Activated CD8-positive, alpha-beta memory T cell treated with anti-CD3 and anti-CD28 coated beads, Interleukin-2, amount 50 U/mL, for 24 hours (primary cell): ENCODE results near the gene RAPGEF2.

Experiments used
- DNase-seq: peaks from one replicate; pipeline ENCODE4 v3.0.0-alpha.2; 2020; ENCODE audit errors: extremely low read depth

Gene RAPGEF2

DNA sequence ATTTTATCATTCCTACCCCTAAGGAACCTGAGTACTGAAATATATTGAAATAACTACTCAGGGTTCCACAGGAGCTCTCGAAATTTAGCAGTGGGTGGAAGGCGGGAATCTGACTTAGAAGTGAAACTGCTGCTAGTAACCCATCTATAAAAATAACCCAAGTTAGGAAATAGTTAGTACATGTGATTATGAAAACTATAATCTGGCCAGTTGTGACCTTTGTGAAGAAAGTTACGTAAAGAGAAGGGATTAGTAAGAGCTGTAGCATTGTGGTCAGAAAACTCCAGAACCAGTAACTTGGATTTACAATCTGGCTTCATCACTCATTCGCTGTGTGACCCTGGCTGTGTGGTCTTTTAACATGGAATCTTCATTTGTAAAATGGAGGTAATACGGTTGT, 175.5 kb downstream of the RAPGEF2 start:
- no peak for DNase-seq

GRCh38 chr4:159279084-159279483, 176.2 kb downstream of the RAPGEF2 start:
- DNase-seq: no peak

DNA sequence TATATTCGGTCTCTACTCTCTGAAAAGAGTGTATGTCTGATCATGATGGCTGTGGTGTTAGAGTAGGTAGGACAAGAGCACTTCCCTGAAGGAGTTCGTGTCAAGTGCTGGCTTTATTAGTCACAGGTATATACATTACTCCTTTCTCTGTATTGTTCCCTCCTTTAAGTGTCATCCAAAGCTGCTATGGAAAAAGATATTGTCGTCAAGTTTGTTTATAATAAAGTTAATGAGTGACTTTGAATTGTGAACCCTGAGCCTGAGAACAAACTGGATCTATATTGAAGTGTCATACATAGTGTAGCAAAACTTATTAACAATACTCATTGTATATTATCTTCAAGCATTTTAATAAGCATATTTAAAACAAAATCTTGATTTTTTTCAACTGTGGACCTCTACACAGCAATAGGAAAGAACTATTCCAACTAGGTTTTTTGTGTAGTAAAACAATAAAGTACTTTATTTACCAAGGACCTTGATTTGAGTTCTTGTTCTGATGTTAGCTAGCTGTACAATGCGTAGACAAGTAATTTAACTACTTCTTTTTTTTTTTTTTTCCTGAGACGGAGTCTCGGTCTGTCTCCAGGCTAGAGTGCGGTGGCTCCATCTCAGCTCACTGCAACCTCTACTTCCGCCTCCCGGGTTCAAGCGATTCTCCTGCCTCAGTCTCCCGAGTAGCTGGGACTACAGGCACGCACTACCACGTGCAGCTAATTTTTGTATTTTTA, 177.7 kb downstream of the RAPGEF2 start:
- no peak for DNase-seq

DNA sequence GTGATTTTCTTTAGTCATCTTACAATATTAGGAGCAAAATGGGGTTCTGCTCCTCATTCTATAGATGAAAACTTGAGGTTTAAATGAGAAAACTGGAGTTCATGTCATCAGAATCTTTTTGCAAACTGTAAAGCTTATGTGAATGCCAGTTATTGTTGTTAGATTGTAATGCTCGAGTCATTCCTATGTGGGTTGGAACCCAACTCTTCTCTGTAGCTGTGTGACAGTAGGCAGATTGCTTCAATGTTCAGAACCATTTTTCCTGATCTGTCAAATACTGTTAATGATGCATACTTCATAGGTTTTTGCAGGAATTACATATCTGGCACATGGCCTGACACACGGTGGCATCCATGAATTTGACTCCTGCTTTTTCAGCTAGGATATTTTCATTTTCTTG, 178.9 kb downstream of the RAPGEF2 start:
- DNase-seq: no peak

GRCh38 chr4:159282329-159282728, 179.4 kb downstream of the RAPGEF2 start:
- DNase-seq: no peak

GRCh38 chr4:159282944-159283343, 180.1 kb downstream of the RAPGEF2 start:
- DNase-seq: no peak

DNA sequence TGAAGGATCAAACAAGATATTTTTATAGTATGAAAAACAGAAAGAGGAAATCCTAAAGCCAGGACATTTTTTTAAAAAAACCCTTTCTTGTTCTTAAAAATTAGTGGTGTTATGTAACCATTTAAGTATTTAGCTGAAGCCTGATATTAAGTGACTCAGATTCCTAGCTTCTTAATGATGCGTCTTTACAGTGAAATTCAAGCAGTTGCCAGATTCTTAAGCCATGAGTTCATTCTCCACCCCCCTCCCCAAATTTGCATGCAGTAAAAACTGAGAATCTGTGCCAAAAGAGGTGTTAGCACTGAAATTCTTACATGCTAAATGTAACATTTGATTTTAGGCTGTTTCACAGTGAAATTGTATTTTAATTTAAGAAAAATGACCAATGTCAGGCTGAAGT, 180.8 kb downstream of the RAPGEF2 start:
- no peak for DNase-seq

GRCh38 chr4:159284113-159284512, 181.2 kb downstream of the RAPGEF2 start:
- DNase-seq: no peak

DNA sequence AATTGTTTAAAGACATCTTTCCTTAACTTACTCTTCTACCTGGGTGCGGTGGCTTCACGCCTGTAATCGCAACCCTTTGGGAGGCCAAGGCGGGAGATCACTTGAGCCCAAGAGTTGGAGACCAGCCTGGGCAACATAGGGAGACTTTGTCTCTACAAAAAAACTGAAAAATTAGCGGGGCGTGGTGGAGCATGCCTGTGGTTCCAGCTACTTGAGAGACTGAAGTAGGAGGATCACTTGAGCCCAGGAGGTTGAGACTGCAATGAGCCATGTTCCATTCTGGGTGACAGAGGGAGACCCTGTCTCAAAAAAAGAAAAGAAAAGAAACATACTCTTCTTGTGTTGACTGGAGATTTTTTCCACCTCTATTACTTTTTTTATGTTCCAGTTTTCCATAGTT, 181.9 kb downstream of the RAPGEF2 start:
- no peak for DNase-seq

- no peak for DNase-seq
These were observed 184.9 kb downstream of the RAPGEF2 start for GRCh38 chr4:159287767-159288166.

- no peak for DNase-seq
These were observed 186.8 kb downstream of the RAPGEF2 start for GRCh38 chr4:159289682-159290081.

DNA sequence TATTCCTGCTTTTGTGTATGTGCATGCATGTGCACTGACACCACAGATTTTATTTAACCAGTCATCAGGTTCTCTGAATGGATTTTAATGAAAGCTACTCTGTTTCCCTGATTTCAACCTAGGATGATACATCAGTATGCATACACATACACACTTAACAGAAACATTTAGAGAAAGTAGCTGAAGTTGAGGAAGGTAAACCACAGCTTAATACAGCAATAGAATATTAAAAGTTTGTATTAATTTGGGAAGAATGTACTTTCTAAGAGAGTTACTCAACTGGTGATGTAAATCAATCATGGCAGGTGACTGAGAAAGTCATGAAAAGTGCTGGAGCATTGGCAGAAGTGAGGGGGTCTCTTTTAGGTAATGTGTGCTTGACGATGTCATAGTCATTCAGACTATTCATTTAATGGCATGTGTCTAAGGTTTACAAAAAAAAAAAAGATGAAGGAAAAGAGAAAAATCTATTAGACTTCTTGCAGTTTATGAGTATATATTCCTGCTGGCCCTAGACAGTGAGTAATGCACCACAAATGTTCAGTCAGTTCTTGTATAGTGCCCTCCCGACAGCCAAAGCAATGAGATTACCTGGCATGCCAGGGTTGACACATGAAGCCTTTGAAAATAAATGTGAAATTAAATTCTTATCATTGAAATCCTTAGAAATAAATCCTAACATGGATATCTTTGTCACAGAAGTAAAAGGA, 187.6 kb downstream of the RAPGEF2 start:
- no peak for DNase-seq

- DNase-seq: no peak
These were observed 188.3 kb downstream of the RAPGEF2 start for GRCh38 chr4:159291176-159291575.

- DNase-seq: no peak
These were observed 189.4 kb downstream of the RAPGEF2 start for GRCh38 chr4:159292137-159292896.

DNA sequence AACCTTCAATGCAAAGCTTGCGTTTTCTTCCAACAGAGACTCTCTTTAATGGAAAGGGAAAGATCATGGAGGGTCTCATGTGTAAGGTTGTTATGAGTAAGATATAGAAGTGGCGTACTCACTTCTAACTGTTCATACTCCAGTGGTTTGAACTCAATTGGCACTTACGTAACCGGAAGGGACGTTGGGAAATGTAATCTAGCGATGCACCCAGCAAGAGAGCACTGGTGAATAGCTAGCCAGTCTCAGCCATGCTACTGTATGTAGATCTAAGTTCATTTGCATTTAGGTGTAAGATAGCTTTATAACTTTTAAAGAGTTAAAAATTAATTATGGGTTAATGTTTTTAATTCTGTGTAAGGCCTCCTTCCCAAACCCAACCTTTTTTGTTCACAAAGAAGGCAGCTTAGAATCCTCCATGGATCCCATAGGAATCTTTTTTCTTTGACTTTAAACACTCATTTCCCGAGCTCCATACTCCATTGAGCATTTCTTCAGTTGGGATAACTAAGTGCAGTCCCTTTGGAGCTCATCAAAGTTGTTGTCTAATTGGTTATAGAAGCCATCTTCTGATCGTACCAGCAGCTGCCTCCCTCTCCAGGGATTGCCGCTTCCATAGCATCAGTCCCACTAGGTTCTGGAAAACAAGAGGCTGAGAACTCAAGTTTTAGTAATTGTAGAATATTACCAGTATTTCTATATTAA, 191.1 kb downstream of the RAPGEF2 start:
- no peak for DNase-seq

DNA sequence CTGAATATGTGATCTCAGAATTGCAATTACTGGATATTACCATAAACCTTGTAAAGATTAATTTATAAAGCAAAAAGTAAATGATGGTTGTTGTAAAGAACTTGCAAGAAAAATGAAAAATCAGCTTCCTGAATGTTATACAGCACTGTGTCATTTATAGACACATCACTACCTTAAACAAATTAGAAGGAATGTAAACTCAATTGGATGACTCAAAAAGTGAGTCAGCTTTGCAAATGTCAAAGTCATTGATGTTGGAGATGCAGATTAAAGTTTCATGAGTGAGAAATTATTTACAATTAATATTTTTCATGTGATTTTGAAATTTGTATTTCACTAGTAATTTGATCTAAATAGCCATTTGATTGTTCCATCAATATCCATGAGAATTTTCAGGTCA, 193.2 kb downstream of the RAPGEF2 start:
- no peak for DNase-seq

- no peak for DNase-seq
These were observed 194.2 kb downstream of the RAPGEF2 start for GRCh38 chr4:159297091-159297490.

DNA sequence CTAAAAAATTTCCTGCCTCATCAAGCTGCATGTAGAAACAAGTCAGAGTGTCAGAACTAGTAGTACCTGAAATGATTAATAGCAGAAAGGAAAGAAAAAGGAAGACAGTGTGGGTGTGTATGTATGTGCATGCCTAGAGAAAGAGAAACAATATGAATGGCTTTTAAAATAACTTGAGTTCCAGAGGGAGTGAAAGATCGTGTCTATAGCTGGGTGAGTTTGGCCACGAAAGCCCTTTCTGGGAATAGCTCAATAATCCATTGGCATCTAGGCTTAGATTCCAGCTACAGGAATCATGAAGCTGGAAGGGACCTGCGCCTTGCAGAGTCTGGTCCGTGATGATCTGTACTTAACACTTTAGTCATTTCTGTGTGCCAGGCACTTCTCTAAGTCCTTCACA, 195.6 kb downstream of the RAPGEF2 start:
- DNase-seq: no peak

DNA sequence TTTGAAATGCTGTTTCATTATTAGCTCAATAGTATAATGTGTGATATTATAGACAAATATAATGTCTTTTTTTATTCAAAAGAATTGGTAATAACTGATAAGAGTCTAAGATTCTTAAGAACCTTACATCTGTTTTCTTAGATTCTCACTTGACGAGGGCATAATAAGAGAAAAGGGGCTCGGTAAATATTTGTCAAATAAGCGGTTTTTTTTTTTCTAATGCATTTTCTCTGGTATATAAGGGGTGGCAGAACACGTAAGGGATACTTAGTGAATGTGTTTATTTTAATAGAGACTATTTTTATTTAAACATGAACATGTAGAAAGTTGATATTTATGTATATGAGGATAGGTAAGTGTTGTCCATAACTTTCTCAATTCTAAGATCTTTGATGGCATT, 200.6 kb downstream of the RAPGEF2 start:
- DNase-seq: no peak

GRCh38 chr4:159305129-159305528, 202.2 kb downstream of the RAPGEF2 start:
- DNase-seq: no peak

DNA sequence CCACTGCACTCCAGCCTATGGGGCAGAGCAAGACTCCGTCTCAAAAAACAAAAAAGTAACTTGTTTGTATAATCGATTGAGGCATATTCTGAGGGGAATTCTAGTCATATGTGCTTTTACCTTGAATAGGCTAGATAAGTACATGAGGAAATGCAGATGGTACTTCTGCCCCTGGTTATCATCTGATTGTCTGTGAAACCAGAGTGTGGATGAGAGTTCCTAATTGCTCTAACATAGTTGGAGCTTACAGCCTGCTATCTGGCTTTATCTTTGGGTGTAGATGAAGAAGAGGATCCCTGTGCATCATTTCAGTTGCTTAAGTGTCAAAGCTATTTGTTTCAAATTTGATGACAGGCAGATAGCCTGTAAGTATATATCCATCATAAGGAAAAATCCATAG, 205.1 kb downstream of the RAPGEF2 start:
- DNase-seq: no peak
